HepG2 (cell line): ENCODE data around the gene PLEKHB1. TPM values are rescaled to one million over a fixed set of nuclear protein-coding genes. Genes with fewer than 3 reads are reported as not detected.

Experiments
- ARID2 ChIP-seq: sonication (generic); formaldehyde crosslinking; IDR thresholded peaks from 2 replicates; pipeline ENCODE4 v1.8.1; 2022; ENCODE audit warnings: mild to moderate bottlenecking, missing genetic modification reagents, borderline replicate concordance
- ATF7-NPFF ChIP-seq: sonication (generic); formaldehyde crosslinking; IDR thresholded peaks from 2 replicates; pipeline ENCODE4 v1.8.1; 2023; ENCODE audit warnings: mild to moderate bottlenecking, low read depth, missing genetic modification reagents, moderate library complexity
- BRD4 ChIP-seq: sonication (generic); formaldehyde crosslinking; IDR thresholded peaks from 2 replicates; pipeline ENCODE4 v1.4.0; 2020; ENCODE audit warnings: missing genetic modification reagents
- CREB1 ChIP-seq, 2 experiments: fragments of 450-650 bp in 1 of 2; IDR thresholded peaks; 2 replicates each; pipeline ENCODE4 v1.6.1; 2016 to 2017; ENCODE audit warnings: control low read depth in 1 of 2, mild to moderate bottlenecking in 1 of 2, missing compliant biosample characterization in 1 of 2, missing genetic modification characterization in 1 of 2
- CREM ChIP-seq, 2 experiments: sonication (generic) in 1 of 2; formaldehyde crosslinking in 1 of 2; IDR thresholded peaks; 2 replicates each; pipeline versions ENCODE4 v1.4.0 to v1.6.1; 2016 to 2020; ENCODE audit warnings: antibody characterized with exemption in 1 of 2, mild to moderate bottlenecking in 1 of 2, missing genetic modification reagents in 1 of 2
- NBN ChIP-seq: fragments of 450-650 bp; conservative IDR thresholded peaks from 2 replicates; pipeline ENCODE4 v1.6.1; 2017
- RFXAP ChIP-seq: sonication (generic); formaldehyde crosslinking; IDR thresholded peaks from 2 replicates; pipeline ENCODE4 v1.4.0; 2020; ENCODE audit warnings: missing genetic modification reagents, borderline replicate concordance
- SIX4 ChIP-seq: sonication (generic); formaldehyde crosslinking; IDR thresholded peaks from 2 replicates; pipeline ENCODE4 v1.4.0; 2020; ENCODE audit warnings: missing genetic modification reagents
- SSRP1 ChIP-seq: IDR thresholded peaks from 2 replicates; pipeline ENCODE4 v1.6.1; 2016; ENCODE audit warnings: control low read depth
- TAF1 ChIP-seq: sonication (generic); formaldehyde crosslinking; IDR thresholded peaks from 2 replicates; pipeline ENCODE4 v1.4.0; 2020; ENCODE audit warnings: missing genetic modification reagents
- ZC3H13 ChIP-seq: sonication (generic); formaldehyde crosslinking; IDR thresholded peaks from 2 replicates; pipeline ENCODE4 v1.8.1; 2023; ENCODE audit warnings: mild to moderate bottlenecking, missing genetic modification reagents, moderate library complexity
- ZEB1 ChIP-seq: IDR thresholded peaks from 2 replicates; pipeline ENCODE4 v1.6.1; 2012; ENCODE audit warnings: mild to moderate bottlenecking, low read depth, inconsistent platforms; ENCODE audit not compliant: insufficient replicate concordance
- ZNF335 ChIP-seq: sonication (generic); formaldehyde crosslinking; IDR thresholded peaks from 2 replicates; pipeline ENCODE4 v1.4.0; 2020; ENCODE audit warnings: missing genetic modification reagents
- ZNF431 ChIP-seq: sonication (generic); formaldehyde crosslinking; IDR thresholded peaks from 2 replicates; pipeline ENCODE4 v1.9.0; 2022; ENCODE audit warnings: missing genetic modification reagents, low read depth, mild to moderate bottlenecking, borderline replicate concordance
- ZNF562 ChIP-seq: sonication (generic); formaldehyde crosslinking; IDR thresholded peaks from 2 replicates; pipeline ENCODE4 v1.8.0; 2022; ENCODE audit warnings: missing genetic modification reagents, borderline replicate concordance
- ZNF775 ChIP-seq: sonication (generic); formaldehyde crosslinking; IDR thresholded peaks from 2 replicates; pipeline ENCODE4 v1.4.0; 2020; ENCODE audit warnings: missing genetic modification reagents, mild to moderate bottlenecking, moderate library complexity, borderline replicate concordance
- polyA plus RNA-seq, 8 experiments: library from polyadenylated mRNA; depleted of rRNA in 3 of 8; stranded (reverse) in 7 of 8; unstranded in 1 of 8; fragments of >200 nt; fragmentation: Illumina TruSeq in 4 of 8; extraction: Trizol in 4 of 8; gene quantifications; 2 replicates each; pipeline versions ENCODE4 v1.2.1 to v1.2.3, GENCODE V29; 2011 to 2016; ENCODE audit warnings: low read depth in 4 of 8, missing spikeins in 1 of 8, mixed read lengths in 1 of 8; ENCODE audit not compliant: insufficient read depth in 1 of 8
- total RNA-seq, 5 experiments: library from RNA; depleted of rRNA; stranded (reverse); fragments of >200 nt; fragmentation: Illumina TruSeq; extraction: Trizol; gene quantifications; 2 replicates each; pipeline ENCODE4 v1.2.3, GENCODE V29; 2016; ENCODE audit warnings: low read depth in 1 of 5
- TF ChIP-seq, protein P1 (sequence below): sonication (generic); formaldehyde crosslinking; IDR thresholded peaks from 2 replicates; pipeline ENCODE4 v1.5.1; 2020; ENCODE audit warnings: mild to moderate bottlenecking, missing genetic modification reagents

Gene PLEKHB1
- total and polyA plus RNA-seq, 2 of the 13 experiments (the other 11 are each of a cell fraction or from before 2014, with no cell fraction given): 68.0 to 99.3 TPM

DNA sequence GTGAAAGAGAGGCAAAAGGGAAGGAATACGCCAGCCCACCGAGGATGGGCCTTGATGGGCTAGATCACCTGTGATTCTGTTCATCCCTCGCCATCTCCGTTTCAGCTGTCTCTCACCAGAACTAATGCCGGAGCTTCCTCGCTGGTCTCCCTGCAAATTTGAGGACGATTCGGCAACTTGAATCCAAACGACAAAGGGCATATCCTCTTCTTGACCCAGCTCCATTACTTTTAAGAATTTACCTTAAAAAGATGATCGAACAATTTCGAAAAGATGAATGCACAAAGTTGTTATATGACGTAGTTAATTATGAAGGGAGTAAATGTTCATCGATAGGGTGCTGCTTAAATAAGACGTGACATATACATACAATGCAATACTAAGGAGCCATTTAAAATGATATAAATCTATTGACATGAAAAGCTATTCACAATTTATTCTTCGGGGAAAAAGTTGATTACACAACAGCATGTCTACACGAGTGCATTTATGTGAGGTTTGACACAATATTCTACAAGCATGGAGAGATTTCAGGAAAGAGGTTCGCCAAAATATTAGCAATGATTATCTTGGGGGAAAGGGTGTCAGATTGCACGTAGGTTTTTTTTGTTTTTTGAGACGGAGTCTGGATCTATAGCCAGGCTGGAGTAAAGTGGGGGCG lies 47.5 kb upstream of the PLEKHB1 start (continued):
- TF ChIP-seq CREM (IDR thresholded peaks at IDR 0.05) (peak; percentile 61), CREM (CRISPR knock-in tag; IDR thresholded peaks at IDR 0.05) (no peak), ZNF775 (CRISPR knock-in tag) (no peak), NBN (no peak), ZNF562 (CRISPR knock-in tag) (no peak), SIX4 (CRISPR knock-in tag) (0 out of 2 replicates have a peak, but pooled peaks have one; percentile 6), ARID2 (CRISPR knock-in tag) (no peak), ZC3H13 (CRISPR knock-in tag) (0 out of 2 replicates have a peak, but pooled peaks have one; percentile 16), SSRP1 (CRISPR knock-in tag) (0 out of 2 replicates have a peak, but pooled peaks have one; percentile 65), CREB1 (IDR thresholded peaks at IDR 0.05) (peak; percentile 65; the same call in 1 of the 2 replicates), CREB1 (CRISPR knock-in tag; IDR thresholded peaks at IDR 0.05) (no peak), ZNF431 (CRISPR knock-in tag) (no peak), TAF1 (CRISPR knock-in tag) (peak; percentile 49; the same call in 1 of the 2 replicates), ZEB1 (no peak), ZNF335 (CRISPR knock-in tag) (no peak), ATF7-NPFF (CRISPR knock-in tag) (0 out of 2 replicates have a peak, but pooled peaks have one; percentile 33), BRD4 (CRISPR knock-in tag) (0 out of 2 replicates have a peak, but pooled peaks have one; percentile 14), RFXAP (no peak)
- TF ChIP-seq, protein P1, sequence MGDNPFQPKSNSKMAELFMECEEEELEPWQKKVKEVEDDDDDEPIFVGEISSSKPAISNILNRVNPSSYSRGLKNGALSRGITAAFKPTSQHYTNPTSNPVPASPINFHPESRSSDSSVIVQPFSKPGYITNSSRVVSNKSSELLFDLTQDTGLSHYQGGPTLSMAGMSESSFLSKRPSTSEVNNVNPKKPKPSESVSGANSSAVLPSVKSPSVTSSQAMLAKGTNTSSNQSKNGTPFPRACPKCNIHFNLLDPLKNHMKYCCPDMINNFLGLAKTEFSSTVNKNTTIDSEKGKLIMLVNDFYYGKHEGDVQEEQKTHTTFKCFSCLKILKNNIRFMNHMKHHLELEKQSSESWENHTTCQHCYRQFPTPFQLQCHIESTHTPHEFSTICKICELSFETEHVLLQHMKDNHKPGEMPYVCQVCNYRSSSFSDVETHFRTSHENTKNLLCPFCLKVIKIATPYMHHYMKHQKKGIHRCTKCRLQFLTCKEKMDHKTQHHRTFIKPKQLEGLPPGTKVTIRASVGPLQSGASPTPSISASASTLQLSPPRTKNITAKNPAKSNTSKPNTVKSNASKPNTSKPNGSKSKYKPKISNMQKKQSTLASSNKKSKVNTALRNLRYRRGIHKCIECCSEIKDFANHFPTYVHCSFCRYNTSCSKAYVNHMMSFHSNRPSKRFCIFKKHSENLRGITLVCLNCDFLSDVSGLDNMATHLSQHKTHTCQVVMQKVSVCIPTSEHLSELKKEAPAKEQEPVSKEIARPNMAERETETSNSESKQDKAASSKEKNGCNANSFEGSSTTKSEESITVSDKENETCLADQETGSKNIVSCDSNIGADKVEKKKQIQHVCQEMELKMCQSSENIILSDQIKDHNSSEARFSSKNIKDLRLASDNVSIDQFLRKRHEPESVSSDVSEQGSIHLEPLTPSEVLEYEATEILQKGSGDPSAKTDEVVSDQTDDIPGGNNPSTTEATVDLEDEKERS (CRISPR knock-in tag): 0 out of 2 replicates have a peak, but pooled peaks have one; percentile 30
- TF ChIP-seq, all 625 proteins: peak for 21
